Astrocyte (in vitro differentiated cells and primary cell): ENCODE measurements around the gene CHURC1.

ENCODE experiments used
- EZH2 ChIP-seq: IDR thresholded peaks from 2 replicates; pipeline ENCODE4 v1.6.1; 2012; ENCODE audit warnings: mild to moderate bottlenecking, low read length, inconsistent platforms; ENCODE audit not compliant: insufficient read depth
- TF ChIP-seq, protein P1 (sequence below): IDR thresholded peaks from 2 replicates; pipeline ENCODE4 v1.5.1; 2011; ENCODE audit warnings: low read depth, mild to moderate bottlenecking, inconsistent platforms, low read length, moderate library complexity; ENCODE audit not compliant: insufficient read depth

- TF ChIP-seq, protein P1, sequence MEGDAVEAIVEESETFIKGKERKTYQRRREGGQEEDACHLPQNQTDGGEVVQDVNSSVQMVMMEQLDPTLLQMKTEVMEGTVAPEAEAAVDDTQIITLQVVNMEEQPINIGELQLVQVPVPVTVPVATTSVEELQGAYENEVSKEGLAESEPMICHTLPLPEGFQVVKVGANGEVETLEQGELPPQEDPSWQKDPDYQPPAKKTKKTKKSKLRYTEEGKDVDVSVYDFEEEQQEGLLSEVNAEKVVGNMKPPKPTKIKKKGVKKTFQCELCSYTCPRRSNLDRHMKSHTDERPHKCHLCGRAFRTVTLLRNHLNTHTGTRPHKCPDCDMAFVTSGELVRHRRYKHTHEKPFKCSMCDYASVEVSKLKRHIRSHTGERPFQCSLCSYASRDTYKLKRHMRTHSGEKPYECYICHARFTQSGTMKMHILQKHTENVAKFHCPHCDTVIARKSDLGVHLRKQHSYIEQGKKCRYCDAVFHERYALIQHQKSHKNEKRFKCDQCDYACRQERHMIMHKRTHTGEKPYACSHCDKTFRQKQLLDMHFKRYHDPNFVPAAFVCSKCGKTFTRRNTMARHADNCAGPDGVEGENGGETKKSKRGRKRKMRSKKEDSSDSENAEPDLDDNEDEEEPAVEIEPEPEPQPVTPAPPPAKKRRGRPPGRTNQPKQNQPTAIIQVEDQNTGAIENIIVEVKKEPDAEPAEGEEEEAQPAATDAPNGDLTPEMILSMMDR, result no peak
- peak; percentile 81 for TF ChIP-seq EZH2
These were observed 35.2 kb upstream of the CHURC1 start for GRCh38 chr14:64878837-64879634.
